ENCODE data around the gene SPINT2. TPM values are rescaled to one million over a fixed set of nuclear protein-coding genes. Genes with fewer than 3 reads are reported as not detected.

SPINT2 gene
- total and polyA plus RNA-seq, 5 donors, result 5.7 to 16.6 (median 10.5) TPM

- no peak overlapping the region for H3K27ac ChIP-seq (ENCODE audit: low read length)
- no peaks in the 10 kb centered on the region for H3K27me3 ChIP-seq (ENCODE audit: control insufficient read depth, insufficient read depth)
- H3K4me3 ChIP-seq (ENCODE audit: low read length), result no peak overlapping the region
- 72% methylated on average over 5 of the region's 5 CpGs for WGBS
- ATAC-seq (no peak), DNase-seq (no peak)
- intact Hi-C loops (cut with DNase I), result no loop called here
- no peaks in the 10 kb centered on the region for H3K9me3 ChIP-seq (ENCODE audit: control insufficient read depth, low read length)
- H3K4me1 ChIP-seq (ENCODE audit: control insufficient read depth, insufficient read depth, low read length), result peaks cover 2% of the 10 kb centered on the region
Measured at GRCh38 chr19:38270587-38271167, 6.3 kb downstream of the SPINT2 start.

- DNase-seq (peak in 1 of 3 donors; percentile 4), ATAC-seq (no peak)
- peaks cover 9% of the 10 kb centered on the region for H3K4me1 ChIP-seq (ENCODE audit: control insufficient read depth, insufficient read depth, low read length)
- H3K27ac ChIP-seq (ENCODE audit: low read length), result no peak overlapping the region
- no peaks in the 10 kb centered on the region for H3K9me3 ChIP-seq (ENCODE audit: control insufficient read depth, low read length)
- H3K4me3 ChIP-seq (ENCODE audit: low read length), result no peak overlapping the region
- 73% methylated on average over 2 of the region's 2 CpGs for WGBS
- intact Hi-C loops (cut with DNase I), result no loop called here
- H3K27me3 ChIP-seq (ENCODE audit: control insufficient read depth, insufficient read depth), result no peaks in the 10 kb centered on the region
Measured at GRCh38 chr19:38273499-38273898, 9.1 kb downstream of the SPINT2 start.

GRCh38 chr19:38274739-38275138 is 10.4 kb downstream of the SPINT2 start:
- ATAC-seq, result peak; percentile 56 to 58
- no peak overlapping the region for H3K4me3 ChIP-seq (ENCODE audit: low read length)
- peak overlapping the region; percentile 16 for H3K27ac ChIP-seq (ENCODE audit: low read length)
- peak; percentile 38 to 68 (median 65) for DNase-seq
- WGBS, result 21% methylated on average over 9 of the region's 9 CpGs
- peaks cover 9% of the 10 kb centered on the region for H3K4me1 ChIP-seq (ENCODE audit: control insufficient read depth, insufficient read depth, low read length)
- intact Hi-C loops (cut with DNase I), result loop anchor here in 1 of 4 donors (5.0 kb wide), 1 partner anchor 43 kb away; the partner anchor contains the start of genes KCNK6 and YIF1B
- no peaks in the 10 kb centered on the region for H3K9me3 ChIP-seq (ENCODE audit: control insufficient read depth, low read length)
- no peaks in the 10 kb centered on the region for H3K27me3 ChIP-seq (ENCODE audit: control insufficient read depth, insufficient read depth)

GRCh38 chr19:38276942-38277517 is 12.7 kb downstream of the SPINT2 start:
- H3K27me3 ChIP-seq (ENCODE audit: control insufficient read depth, insufficient read depth), result no peaks in the 10 kb centered on the region
- peaks cover 11% of the 10 kb centered on the region for H3K4me1 ChIP-seq (ENCODE audit: control insufficient read depth, insufficient read depth, low read length)
- peak in 1 of 3 donors; percentile 13 for DNase-seq
- H3K9me3 ChIP-seq (ENCODE audit: control insufficient read depth, low read length), result no peaks in the 10 kb centered on the region
- ATAC-seq, result no peak
- no peak overlapping the region for H3K4me3 ChIP-seq (ENCODE audit: low read length)
- peak overlapping the region; percentile 70 for H3K27ac ChIP-seq (ENCODE audit: low read length)
- intact Hi-C loops (cut with DNase I), result loop anchor here in 1 of 4 donors (5.0 kb wide), 1 partner anchor 40 kb away; the partner anchor contains the start of genes KCNK6 and YIF1B
- WGBS, result 89% methylated on average over 7 of the region's 7 CpGs

GRCh38 chr19:38277549-38277948 is 13.2 kb downstream of the SPINT2 start:
- no peak overlapping the region for H3K4me3 ChIP-seq (ENCODE audit: low read length)
- peak in 1 of 2 donors; percentile 40 for ATAC-seq
- no peak for DNase-seq
- intact Hi-C loops (cut with DNase I), result loop anchor here in 1 of 4 donors (5.0 kb wide), 1 partner anchor 40 kb away; the partner anchor contains the start of genes KCNK6 and YIF1B
- no peaks in the 10 kb centered on the region for H3K9me3 ChIP-seq (ENCODE audit: control insufficient read depth, low read length)
- 27% methylated on average over 5 of the region's 5 CpGs for WGBS
- H3K27me3 ChIP-seq (ENCODE audit: control insufficient read depth, insufficient read depth), result no peaks in the 10 kb centered on the region
- H3K4me1 ChIP-seq (ENCODE audit: control insufficient read depth, insufficient read depth, low read length), result peaks cover 11% of the 10 kb centered on the region
- peak overlapping the region; percentile 70 for H3K27ac ChIP-seq (ENCODE audit: low read length)

GRCh38 chr19:38277969-38278680 is 13.8 kb downstream of the SPINT2 start:
- intact Hi-C loops (cut with DNase I), result loop anchor here in 1 of 4 donors (5.0 kb wide), 1 partner anchor 39 kb away; the partner anchor contains the start of genes KCNK6 and YIF1B
- peaks cover 11% of the 10 kb centered on the region for H3K4me1 ChIP-seq (ENCODE audit: control insufficient read depth, insufficient read depth, low read length)
- no peaks in the 10 kb centered on the region for H3K27me3 ChIP-seq (ENCODE audit: control insufficient read depth, insufficient read depth)
- H3K9me3 ChIP-seq (ENCODE audit: control insufficient read depth, low read length), result no peaks in the 10 kb centered on the region
- 41% methylated on average over 9 of the region's 9 CpGs for whole genome bisulfite sequencing
- peak; percentile 78 to 90 (median 83) for DNase-seq
- peak overlapping the region; percentile 91 for H3K27ac ChIP-seq (ENCODE audit: low read length)
- H3K4me3 ChIP-seq (ENCODE audit: low read length), result no peak overlapping the region
- peak; percentile 87 to 95 for ATAC-seq

GRCh38 chr19:38278751-38279150 is 14.4 kb downstream of the SPINT2 start:
- H3K4me1 ChIP-seq (ENCODE audit: control insufficient read depth, insufficient read depth, low read length), result peaks cover 11% of the 10 kb centered on the region

GRCh38 chr19:38280030-38280921 is 15.9 kb downstream of the SPINT2 start:
- DNase-seq (no peak), ATAC-seq (no peak)
- Histone ChIP-seq H3K27me3 (ENCODE audit: control insufficient read depth, insufficient read depth) (no peaks in the 10 kb centered on the region), H3K9me3 (ENCODE audit: control insufficient read depth, low read length) (no peaks in the 10 kb centered on the region), H3K27ac (ENCODE audit: low read length) (peak overlapping the region; percentile 32), H3K4me3 (ENCODE audit: low read length) (no peak overlapping the region), H3K4me1 (ENCODE audit: control insufficient read depth, insufficient read depth, low read length) (peaks cover 10% of the 10 kb centered on the region)
- intact Hi-C loops (cut with DNase I), result no loop called here
- 59% methylated on average over 17 of the region's 17 CpGs for WGBS

More at GRCh38 chr19:38278751-38279150, 14.4 kb downstream of the SPINT2 start:
- Histone ChIP-seq H3K27ac (ENCODE audit: low read length) (peak overlapping the region; percentile 91), H3K4me3 (ENCODE audit: low read length) (no peak overlapping the region), H3K27me3 (ENCODE audit: control insufficient read depth, insufficient read depth) (no peaks in the 10 kb centered on the region), H3K9me3 (ENCODE audit: control insufficient read depth, low read length) (no peaks in the 10 kb centered on the region)
- no peak for DNase-seq
- 36% methylated on average over 2 of the region's 2 CpGs for WGBS
- ATAC-seq, result no peak
- intact Hi-C loops (cut with DNase I), result loop anchor here in 1 of 4 donors (5.0 kb wide), 1 partner anchor 39 kb away; the partner anchor contains the start of genes KCNK6 and YIF1B

GRCh38 chr19:38281811-38282566 is 17.6 kb downstream of the SPINT2 start:
- no peak for ATAC-seq
- Histone ChIP-seq H3K27ac (ENCODE audit: low read length) (no peak overlapping the region), H3K4me1 (ENCODE audit: control insufficient read depth, insufficient read depth, low read length) (peaks cover 10% of the 10 kb centered on the region), H3K9me3 (ENCODE audit: control insufficient read depth, low read length) (no peaks in the 10 kb centered on the region), H3K27me3 (ENCODE audit: control insufficient read depth, insufficient read depth) (no peaks in the 10 kb centered on the region), H3K4me3 (ENCODE audit: low read length) (no peak overlapping the region)
- intact Hi-C loops (cut with DNase I), result no loop called here
- DNase-seq, result no peak
- WGBS, result 76% methylated on average over 7 of the region's 7 CpGs

- no peak for ATAC-seq
- no peaks in the 10 kb centered on the region for H3K9me3 ChIP-seq (ENCODE audit: control insufficient read depth, low read length)
- 91% methylated on average over 8 of the region's 8 CpGs for WGBS
- no peak for DNase-seq
- H3K4me3 ChIP-seq (ENCODE audit: low read length), result no peak overlapping the region
- peaks cover 4% of the 10 kb centered on the region for H3K4me1 ChIP-seq (ENCODE audit: control insufficient read depth, insufficient read depth, low read length)
- intact Hi-C loops (cut with DNase I), result no loop called here
- H3K27me3 ChIP-seq (ENCODE audit: control insufficient read depth, insufficient read depth), result no peaks in the 10 kb centered on the region
- no peak overlapping the region for H3K27ac ChIP-seq (ENCODE audit: low read length)
Measured at GRCh38 chr19:38283271-38283670, 18.9 kb downstream of the SPINT2 start.

Measured in right cardiac atrium (tissue), 5 donors.